ENCODE results near the gene ITPKC.
"Not testable (repeated sequence)": the region's sequence is repeated elsewhere in the genome, so short reads cannot be mapped to it uniquely, and the experiment has no call there.

ITPKC gene

GRCh38 chr19:40768869-40769268 lies 52.0 kb downstream of the ITPKC start:
- no peak for DNase-seq (ENCODE audit: low read depth)

GRCh38 chr19:40771101-40771862 lies 54.4 kb downstream of the ITPKC start:
- peak; percentile 26 for DNase-seq (ENCODE audit: low read depth)

GRCh38 chr19:40774916-40775631 lies 58.2 kb downstream of the ITPKC start, which contains the start of gene MIA:
TSS of gene MIA (plus strand) at chr19:40775521. CDS start at chr19:40775543, 22 bp downstream.
- DNase-seq (ENCODE audit: low read depth), result peak; percentile 22

GRCh38 chr19:40775632-40776022 lies 58.7 kb downstream of the ITPKC start:
- no peak for DNase-seq (ENCODE audit: low read depth)

DNA sequence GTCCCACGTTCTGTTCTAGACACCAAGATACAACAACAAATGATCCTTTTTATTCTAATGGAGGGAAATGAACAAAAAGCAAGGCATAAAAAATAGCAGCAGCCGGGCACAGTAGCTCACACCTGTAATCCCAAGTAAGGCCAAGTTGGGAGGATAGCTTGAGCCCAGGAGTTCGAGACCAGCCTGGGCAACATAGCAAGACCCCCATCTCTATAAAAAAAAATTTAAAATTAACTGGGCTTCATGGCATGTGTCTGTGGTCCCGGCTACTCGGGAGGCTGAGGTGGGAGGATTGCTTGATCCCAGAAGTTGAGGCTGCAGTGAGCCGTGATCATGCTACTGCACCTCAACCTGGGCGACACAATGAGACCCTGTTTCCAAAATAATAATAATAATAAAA lies 59.5 kb downstream of the ITPKC start:
- DNase-seq (ENCODE audit: low read depth), result no peak

DNA sequence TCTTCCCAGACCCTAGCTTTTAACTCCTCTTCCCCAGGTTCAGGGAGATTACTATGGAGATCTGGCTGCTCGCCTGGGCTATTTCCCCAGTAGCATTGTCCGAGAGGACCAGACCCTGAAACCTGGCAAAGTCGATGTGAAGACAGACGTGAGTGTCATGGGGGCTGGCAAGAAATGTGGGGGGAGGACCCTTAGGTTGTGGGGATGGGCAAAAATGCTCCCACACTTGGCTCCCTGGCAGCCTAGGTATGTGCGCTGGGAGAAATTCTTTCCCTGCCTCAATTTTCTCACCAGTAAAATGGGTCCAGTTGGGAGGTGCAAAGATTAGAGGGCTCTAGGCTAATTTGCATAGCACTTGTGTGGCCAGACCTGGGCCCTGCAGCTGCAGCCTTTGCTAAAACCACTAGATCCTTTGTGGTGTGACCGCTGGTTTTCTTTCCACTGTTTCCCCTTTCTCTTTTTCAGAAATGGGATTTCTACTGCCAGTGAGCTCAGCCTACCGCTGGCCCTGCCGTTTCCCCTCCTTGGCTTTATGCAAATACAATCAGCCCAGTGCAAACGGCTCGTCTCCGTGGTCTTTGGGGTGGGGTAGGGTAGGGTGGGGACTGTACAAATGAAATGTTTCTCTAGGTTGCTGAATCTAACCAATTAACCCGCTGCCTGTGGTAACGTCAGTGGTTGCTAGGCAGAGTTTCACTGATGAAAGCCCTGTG lies 60.2 kb downstream of the ITPKC start:
- peak; percentile 89 for DNase-seq (ENCODE audit: low read depth)

DNA sequence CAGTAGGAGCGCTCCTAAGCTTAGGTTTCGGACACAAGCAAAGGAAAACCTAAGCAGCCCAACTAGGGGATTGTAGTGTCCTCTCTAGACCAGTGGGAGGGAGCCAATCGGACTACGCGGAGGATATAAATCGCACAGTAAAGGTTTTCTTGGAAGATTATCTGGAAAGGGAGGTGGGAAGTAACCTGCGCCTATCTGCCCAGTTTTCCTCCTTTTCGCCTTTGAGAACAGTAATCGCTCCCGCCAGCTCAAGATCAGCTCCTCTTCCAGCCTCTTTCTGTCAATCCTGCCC lies 60.7 kb downstream of the ITPKC start:
- no peak for DNase-seq (ENCODE audit: low read depth)

GRCh38 chr19:40777937-40778705 lies 61.2 kb downstream of the ITPKC start, which contains the start of gene RAB4B:
TSS of gene RAB4B (plus strand) at chr19:40778247. CDS start at chr19:40778376, 129 bp downstream.
- peak; percentile 99 for DNase-seq (ENCODE audit: low read depth)

- peak; percentile 47 for DNase-seq (ENCODE audit: low read depth)
These were observed 61.9 kb downstream of the ITPKC start for GRCh38 chr19:40778706-40779284.

DNA sequence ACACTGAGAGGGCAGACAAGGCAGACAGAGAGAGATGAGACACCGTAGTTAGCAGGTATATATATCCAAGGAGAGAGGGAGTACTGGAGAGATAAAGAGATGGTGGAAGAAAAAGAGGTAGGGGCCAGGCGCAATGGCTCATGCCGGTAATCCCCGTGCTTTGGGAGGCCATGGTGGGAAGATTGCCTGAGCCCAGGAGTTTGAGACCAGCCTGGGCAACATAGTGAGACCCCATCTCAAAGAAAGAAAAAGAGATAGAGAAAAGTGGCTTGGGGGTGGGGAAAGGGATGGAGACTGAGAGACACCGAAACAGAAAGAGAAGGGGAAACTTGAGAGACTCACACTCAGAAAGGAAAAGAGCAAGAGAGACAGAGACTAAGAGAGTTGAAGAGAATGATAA lies 63.7 kb downstream of the ITPKC start:
- no peak for DNase-seq (ENCODE audit: low read depth)

DNA sequence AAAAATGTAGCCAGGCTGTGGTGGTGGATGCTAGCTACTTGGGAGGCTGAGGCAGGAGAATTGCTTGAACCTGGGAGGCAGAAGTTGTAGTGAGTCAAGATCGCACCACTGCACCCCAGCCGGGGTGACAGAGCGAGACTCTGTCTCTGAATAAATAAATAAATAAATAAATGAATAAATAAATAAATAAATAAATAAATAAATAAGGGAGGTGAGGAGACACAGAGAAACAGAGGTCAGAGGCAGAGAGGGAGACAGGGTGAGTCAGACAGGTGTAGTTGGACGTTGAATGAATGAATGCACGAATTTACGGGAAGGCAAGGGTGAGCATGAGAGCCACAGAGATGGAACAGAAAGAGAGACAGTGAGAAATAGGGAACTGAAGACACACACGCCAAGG lies 64.2 kb downstream of the ITPKC start:
- DNase-seq (ENCODE audit: low read depth), result no peak

- no peak for DNase-seq (ENCODE audit: low read depth)
These were observed 66.8 kb downstream of the ITPKC start for GRCh38 chr19:40783711-40784110.

- DNase-seq (ENCODE audit: low read depth), result not testable (repeated sequence)
These were observed 67.2 kb downstream of the ITPKC start for GRCh38 chr19:40784146-40784545.

GRCh38 chr19:40785526-40785925 lies 68.6 kb downstream of the ITPKC start:
- DNase-seq (ENCODE audit: low read depth), result no peak

GRCh38 chr19:40786060-40787037 lies 69.4 kb downstream of the ITPKC start:
- DNase-seq (ENCODE audit: low read depth), result no peak
